H1 (cell line): ENCODE results near the gene TBX5. TPM values are rescaled to one million over a fixed set of nuclear protein-coding genes. Genes with fewer than 3 reads are reported as not detected.

Experiments used
- CTCF ChIA-PET: fragments of 300-600 bp; sonication (Branson Sonifier 250); formaldehyde crosslinking; loops from one replicate; lab custom pipeline; 2021; ENCODE audit not compliant: partially characterized antibody; lab: Charles Lee
- POLR2A ChIA-PET: fragments of 300-600 bp; sonication (Branson Sonifier 250); formaldehyde crosslinking; loops from one replicate; lab custom pipeline; 2021; ENCODE audit warnings: inconsistent platforms; ENCODE audit not compliant: partially characterized antibody; lab: Charles Lee
- DNase-seq, 2 experiments: peaks; one replicate each; pipeline versions ENCODE4 v3.0.0 to v3.0.0-alpha.2; 2010 to 2022; ENCODE audit warnings: low spot score in 2 of 2, low read depth in 1 of 2, mixed read lengths in 1 of 2
- FAIRE-seq: peaks from 2 replicates; lab custom pipeline; 2011; peaks lifted over from hg19 to GRCh38; lab: Jason Lieb, UNC
- H2AFZ ChIP-seq: 2 replicates; pipeline ENCODE4 v1.8.1; 2012; ENCODE audit warnings: low read length, inconsistent platforms
- H2AK5ac ChIP-seq: 2 replicates; pipeline ENCODE4 v1.6.1; 2013; ENCODE audit warnings: low read depth, low read length
- H2BK120ac ChIP-seq: replicated peaks from 2 replicates; pipeline ENCODE3; 2013; ENCODE audit warnings: low read depth, low read length, inconsistent platforms
- H2BK12ac ChIP-seq: 2 replicates; pipeline ENCODE4 v1.6.1; 2013; ENCODE audit warnings: low read depth, low read length
- H2BK15ac ChIP-seq: 2 replicates; pipeline ENCODE4 v1.6.1; 2013; ENCODE audit warnings: low read length
- H2BK20ac ChIP-seq: 2 replicates; pipeline ENCODE4 v1.6.1; 2013; ENCODE audit warnings: low read length
- H2BK5ac ChIP-seq: 2 replicates; pipeline ENCODE4 v1.6.1; 2013; ENCODE audit warnings: low read depth, low read length
- H3K14ac ChIP-seq: 2 replicates; pipeline ENCODE4 v1.6.1; 2013; ENCODE audit warnings: inconsistent platforms; ENCODE audit not compliant: insufficient read length
- H3K18ac ChIP-seq: 2 replicates; pipeline ENCODE4 v1.6.1; 2013; ENCODE audit warnings: low read length; ENCODE audit errors: extremely low read depth
- H3K23ac ChIP-seq: 2 replicates; pipeline ENCODE4 v1.6.1; 2013; ENCODE audit warnings: inconsistent platforms; ENCODE audit not compliant: insufficient read length
- H3K23me2 ChIP-seq: 2 replicates; pipeline ENCODE4 v1.6.1; 2013; ENCODE audit warnings: low read depth, low read length
- H3K27ac ChIP-seq: 2 replicates; pipeline ENCODE4 v1.6.1; 2011; ENCODE audit warnings: low read depth, low read length, inconsistent platforms
- H3K27me3 ChIP-seq, 4 experiments: replicated peaks in 1 of 4; 1 replicate in 1 of 4; 2 replicates in 3 of 4; pipeline versions ENCODE4 v1.6.1 to v1.8.1; 2011 to 2013; ENCODE audit warnings: low read length in 3 of 4, mild to moderate bottlenecking in 3 of 4, inconsistent platforms in 2 of 4, mixed read lengths in 2 of 4, moderate library complexity in 1 of 4; ENCODE audit not compliant: control insufficient read depth in 3 of 4, insufficient read depth in 3 of 4; ENCODE audit errors: extremely low read depth in 1 of 4
- H3K36me3 ChIP-seq, 4 experiments: 2 replicates each; pipeline versions ENCODE4 v1.6.1 to v1.8.1; 2011 to 2013; ENCODE audit warnings: mild to moderate bottlenecking in 4 of 4, low read length in 3 of 4, moderate library complexity in 2 of 4, control low read depth in 1 of 4, inconsistent platforms in 1 of 4; ENCODE audit not compliant: insufficient read depth in 4 of 4, control insufficient read depth in 2 of 4
- H3K4ac ChIP-seq: replicated peaks from 2 replicates; pipeline ENCODE3; 2013; ENCODE audit warnings: low read length, low read depth, mixed read lengths, inconsistent platforms; ENCODE audit not compliant: insufficient read length
- H3K4me1 ChIP-seq, 4 experiments: replicated peaks in 1 of 4; 1 replicate in 1 of 4; 2 replicates in 3 of 4; pipeline versions ENCODE4 v1.6.1 to v1.8.1; 2011 to 2013; ENCODE audit warnings: low read length in 3 of 4, inconsistent platforms in 2 of 4, mixed read lengths in 1 of 4; ENCODE audit not compliant: insufficient read depth in 4 of 4, control insufficient read depth in 3 of 4
- H3K4me2 ChIP-seq, 2 experiments: 2 replicates each; pipeline versions ENCODE4 v1.6.1 to v1.8.1; 2011 to 2013; ENCODE audit warnings: low read depth in 2 of 2, low read length in 2 of 2, control low read depth in 1 of 2, inconsistent platforms in 1 of 2, mild to moderate bottlenecking in 1 of 2; ENCODE audit not compliant: insufficient read depth in 1 of 2
- H3K4me3 ChIP-seq, 4 experiments: fragments of 200-600, 300-600 bp in 1 of 4; sonication (generic), shearing (Covaris generic), sonication (Bioruptor Twin) in 1 of 4; 2 replicates each; pipeline versions ENCODE4 v1.5.1 to v1.8.1; 2011 to 2016; ENCODE audit warnings: low read length in 4 of 4, low read depth in 3 of 4, control low read depth in 2 of 4, inconsistent platforms in 2 of 4, mild to moderate bottlenecking in 2 of 4, mixed read lengths in 1 of 4, moderate library complexity in 1 of 4; ENCODE audit not compliant: insufficient read depth in 2 of 4; ENCODE audit errors: extremely low read depth in 1 of 4
- H3K56ac ChIP-seq: replicated peaks from 2 replicates; pipeline ENCODE3; 2013; ENCODE audit warnings: low read depth, mild to moderate bottlenecking, mixed read lengths, low read length, inconsistent platforms; ENCODE audit not compliant: insufficient read length
- H3K79me1 ChIP-seq: 2 replicates; pipeline ENCODE4 v1.6.1; 2013; ENCODE audit warnings: low read depth, low read length, control low read depth
- H3K79me2 ChIP-seq, 2 experiments: 2 replicates each; pipeline versions ENCODE4 v1.6.1 to v1.8.1; 2012 to 2013; ENCODE audit warnings: low read length in 2 of 2, mild to moderate bottlenecking in 2 of 2, inconsistent platforms in 1 of 2; ENCODE audit not compliant: insufficient read depth in 2 of 2, control insufficient read depth in 1 of 2
- H3K9ac ChIP-seq, 4 experiments: replicated peaks in 1 of 4; 1 replicate in 1 of 4; 2 replicates in 3 of 4; pipeline versions ENCODE4 v1.6.1 to v1.8.1; 2011 to 2013; ENCODE audit warnings: low read depth in 3 of 4, low read length in 3 of 4, control low read depth in 2 of 4, mild to moderate bottlenecking in 2 of 4, moderate library complexity in 2 of 4, inconsistent platforms in 1 of 4; ENCODE audit errors: extremely low read depth in 1 of 4
- H3K9me3 ChIP-seq, 2 experiments: 2 replicates each; pipeline versions ENCODE4 v1.6.1 to v1.8.1; 2012 to 2013; ENCODE audit warnings: mild to moderate bottlenecking in 2 of 2, moderate library complexity in 2 of 2, control low read depth in 1 of 2, inconsistent platforms in 1 of 2, low read depth in 1 of 2, low read length in 1 of 2, mixed read lengths in 1 of 2; ENCODE audit not compliant: insufficient read depth in 2 of 2
- H4K20me1 ChIP-seq, 2 experiments: replicated peaks in 1 of 2; 2 replicates each; pipeline versions ENCODE3 to v1.8.1; 2011 to 2013; ENCODE audit warnings: inconsistent platforms in 2 of 2, low read length in 2 of 2, mild to moderate bottlenecking in 1 of 2; ENCODE audit not compliant: insufficient read depth in 2 of 2, control insufficient read depth in 1 of 2
- H4K5ac ChIP-seq: 2 replicates; pipeline ENCODE4 v1.6.1; 2013; ENCODE audit warnings: low read length, low read depth, mixed read lengths, inconsistent platforms; ENCODE audit not compliant: insufficient read length
- H4K8ac ChIP-seq: 2 replicates; pipeline ENCODE4 v1.8.0; 2013; ENCODE audit warnings: mild to moderate bottlenecking, moderate library complexity, low read length, inconsistent platforms; ENCODE audit not compliant: insufficient read depth; ENCODE audit errors: extremely low read depth
- H4K91ac ChIP-seq: replicated peaks from 2 replicates; pipeline ENCODE3; 2013; ENCODE audit warnings: low read length, mixed read lengths, inconsistent platforms; ENCODE audit not compliant: insufficient read length
- CHD1 ChIP-seq: IDR thresholded peaks from 2 replicates; pipeline ENCODE4 v1.6.1; 2012; ENCODE audit warnings: low read depth, low read length, improper control_type of control experiment
- EZH2 ChIP-seq: fragments of 200-600 bp; sonication (generic); IDR thresholded peaks from 2 replicates; pipeline ENCODE4 v1.7.1; 2012; ENCODE audit warnings: low read depth, mild to moderate bottlenecking, moderate library complexity, low read length, inconsistent platforms; ENCODE audit not compliant: severe bottlenecking
- POLR2A ChIP-seq, 2 experiments: IDR thresholded peaks; 1 replicate in 1 of 2; 2 replicates in 1 of 2; pipeline ENCODE4 v1.6.1; 2011; ENCODE audit warnings: low read depth in 2 of 2, low read length in 2 of 2, mild to moderate bottlenecking in 2 of 2; ENCODE audit errors: control extremely low read depth in 1 of 2
- POU5F1 ChIP-seq: IDR thresholded peaks from 2 replicates; pipeline ENCODE4 v1.6.1; 2011; ENCODE audit warnings: low read depth, mild to moderate bottlenecking, low read length, moderate library complexity
- SIRT6 ChIP-seq: IDR thresholded peaks from one replicate; pipeline ENCODE4 v1.7.1; 2012; ENCODE audit warnings: low read length, inconsistent platforms
- TBP ChIP-seq: IDR thresholded peaks from 2 replicates; pipeline ENCODE4 v1.6.1; 2011; ENCODE audit warnings: low read depth, low read length, improper control_type of control experiment
- TEAD4 ChIP-seq: IDR thresholded peaks from 2 replicates; pipeline ENCODE4 v1.6.1; 2012; ENCODE audit warnings: low read depth, low read length, inconsistent platforms, mixed read lengths
- YY1 ChIP-seq: IDR thresholded peaks from 2 replicates; pipeline ENCODE4 v1.6.1; 2011; ENCODE audit warnings: low read depth, mild to moderate bottlenecking, low read length
- WGBS, 2 experiments: shearing (Covaris generic) in 1 of 2; methylation state at CpG; one replicate each; pipeline versions ENCODE4 v1.1.6 to v1.1.7; 2013 to 2015; ENCODE audit warnings: low lambda C conversion rate in 2 of 2, mixed read lengths in 2 of 2, inconsistent platforms in 1 of 2, low coverage in 1 of 2, missing lambda C conversion rate in 1 of 2; ENCODE audit not compliant: insufficient replicate concordance in 2 of 2, insufficient coverage in 1 of 2, insufficient read length in 1 of 2; ENCODE audit errors: extremely low coverage in 1 of 2, missing lambda C conversion rate in 1 of 2; 5-methylcytosine and 5-hydroxymethylcytosine counted together
- polyA plus RNA-seq, 7 experiments: library from polyadenylated mRNA; depleted of rRNA in 3 of 7; stranded (reverse) in 5 of 7; unstranded in 2 of 7; fragments of >200 nt in 5 of 7; fragments of 200-250 nt in 2 of 7; gene quantifications; 1 replicate in 5 of 7; 2 replicates in 1 of 7; 4 replicates in 1 of 7; pipeline versions ENCODE4 v1.2.1 to v1.2.3, GENCODE V29; 2011 to 2013; ENCODE audit warnings: missing spikeins in 2 of 7, mixed read lengths in 2 of 7
- total RNA-seq: library from RNA; stranded (reverse); fragmentation: NEBNext Ultra II Directional; extraction: Animal tissue kit (Norgen Biotek cat#: 25700); gene quantifications from 2 replicates; pipeline ENCODE4 v1.2.1, GENCODE V29; 2021
- TF ChIP-seq, protein P1 (sequence below): IDR thresholded peaks from 2 replicates; pipeline ENCODE4 v1.6.1; 2012; ENCODE audit warnings: inconsistent platforms

The TBX5 gene
- total and polyA plus RNA-seq, 2 of the 8 experiments (the other 6 are each of a cell fraction or from before 2014, with no cell fraction given), result 0.05 TPM; not detected in 1

- Histone ChIP-seq H3K27ac (no peak overlapping the region), H3K9ac (no peak overlapping the region), H4K5ac (no peak overlapping the region), H3K36me3 (no peaks in the 10 kb centered on the region), H2BK12ac (no peak overlapping the region), H2BK5ac (no peak overlapping the region), H3K79me1 (no peaks in the 10 kb centered on the region), H4K8ac (no peak overlapping the region), H3K4me3 (no peak overlapping the region), H4K20me1 (no peaks in the 10 kb centered on the region), H3K23ac (no peak overlapping the region), H3K56ac (no peak overlapping the region), H3K27me3 (no peaks in the 10 kb centered on the region; a peak in 3 of 7 replicates), H2AFZ (no peak overlapping the region), H2BK120ac (no peak overlapping the region), H3K4ac (no peak overlapping the region), H3K14ac (no peak overlapping the region), H3K23me2 (no peaks in the 10 kb centered on the region), H2BK15ac (no peak overlapping the region), H3K79me2 (no peaks in the 10 kb centered on the region), H2AK5ac (no peak overlapping the region), H3K18ac (no peak overlapping the region), H3K9me3 (no peaks in the 10 kb centered on the region), H4K91ac (no peak overlapping the region), H3K4me2 (no peak overlapping the region), H3K4me1 (no peaks in the 10 kb centered on the region), H2BK20ac (no peak overlapping the region)
- FAIRE-seq (no peak), DNase-seq (no peak)
- ChIA-PET CTCF (interaction anchor here (0.7 to 1.3 kb wide), 5 partner anchors 9 to 34 kb away, joined by 3 to 5 read pairs (median 3); no protein-coding TSS in a partner anchor), POLR2A (no interaction called here)
- TF ChIP-seq TBP (no peak), POU5F1 (no peak), EZH2 (no peak), POLR2A (IDR thresholded peaks at IDR 0.05; ENCODE audit: control extremely low read depth in 1 of 2, low read depth in 2 of 2, low read length in 2 of 2) (no peak), YY1 (no peak), SIRT6 (no peak), TEAD4 (no peak), CHD1 (no peak)
- TF ChIP-seq, protein P1, sequence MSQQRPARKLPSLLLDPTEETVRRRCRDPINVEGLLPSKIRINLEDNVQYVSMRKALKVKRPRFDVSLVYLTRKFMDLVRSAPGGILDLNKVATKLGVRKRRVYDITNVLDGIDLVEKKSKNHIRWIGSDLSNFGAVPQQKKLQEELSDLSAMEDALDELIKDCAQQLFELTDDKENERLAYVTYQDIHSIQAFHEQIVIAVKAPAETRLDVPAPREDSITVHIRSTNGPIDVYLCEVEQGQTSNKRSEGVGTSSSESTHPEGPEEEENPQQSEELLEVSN, result no peak
- 77% methylated on average over 1 of the region's 1 CpG; no CpG with 5 or more reads in 1 of the 2 experiments for WGBS, 2 experiments
Observed at GRCh38 chr12:114321524-114321923, 84.4 kb downstream of the TBX5 start.
